SKM-1 (cell line): Measurements from ENCODE around the gene FAM217B.
"Not testable (repeated sequence)": the region's sequence is repeated elsewhere in the genome, so short reads cannot be mapped to it uniquely, and the experiment has no call there.

ENCODE experiments used
- DNase-seq: peaks from one replicate; lab custom pipeline; 2025; ENCODE audit not compliant: unreplicated experiment; lab: John Stamatoyannopoulos, UW

FAM217B gene

DNA sequence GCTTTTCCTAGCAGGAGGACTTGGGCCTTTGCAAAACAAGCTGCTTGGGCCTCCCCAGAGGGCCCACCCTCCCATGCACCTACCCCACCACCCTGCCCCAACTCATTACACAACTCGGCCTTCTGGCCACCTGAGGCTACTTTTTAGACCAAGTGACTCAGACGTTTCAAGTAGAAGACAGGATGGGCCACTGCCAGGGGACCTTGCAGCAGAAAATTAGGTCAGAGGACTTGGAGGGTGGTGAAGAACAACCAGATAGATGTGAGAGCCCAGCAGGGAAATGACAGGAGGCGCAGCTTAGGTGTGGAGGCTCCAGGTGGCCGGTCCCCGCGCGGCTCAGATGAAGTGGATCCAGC is 1.5 kb upstream of the FAM217B start:
- DNase-seq = no peak

DNA sequence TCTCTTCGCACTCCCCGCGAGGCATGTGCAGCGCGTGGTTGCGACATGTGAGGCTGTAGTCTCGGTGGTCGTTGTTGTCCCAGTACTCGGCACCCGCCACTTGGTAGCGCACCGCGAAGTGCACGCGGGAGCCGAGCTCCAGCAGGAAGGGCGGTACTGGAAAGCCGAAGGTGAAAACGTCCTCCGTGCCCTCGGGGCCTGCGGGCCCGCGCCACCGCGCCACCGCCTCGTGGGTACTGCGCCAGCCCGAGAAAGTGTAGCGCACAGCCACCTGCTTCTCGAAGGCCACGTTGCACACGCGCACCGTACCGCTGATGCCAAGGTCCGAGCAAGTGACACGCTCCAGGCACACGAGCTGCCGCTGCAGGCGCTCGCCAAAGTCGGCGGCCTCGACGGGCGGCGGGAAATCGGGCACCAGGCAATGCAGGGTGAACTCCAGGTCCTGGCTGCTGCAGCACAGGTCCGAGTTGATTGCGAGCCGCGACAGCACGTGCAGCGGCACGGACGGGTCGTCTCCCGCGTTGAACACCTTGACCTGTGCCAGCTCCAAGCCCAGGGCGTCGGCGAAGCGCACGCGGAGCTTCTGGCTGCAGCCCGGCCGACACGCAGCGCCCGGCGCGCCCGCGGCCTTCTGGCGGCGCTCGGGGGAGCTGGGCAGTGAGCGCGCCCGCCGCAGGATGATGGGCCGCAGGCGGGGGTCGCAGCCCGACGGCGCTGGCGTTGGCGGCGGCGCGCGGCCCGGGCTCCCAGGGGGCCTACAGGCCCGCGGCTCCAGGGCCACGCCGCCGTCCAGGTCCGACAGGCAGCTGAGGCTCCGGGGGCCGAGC is 924 bp upstream of the FAM217B start:
- DNase-seq = no peak

DNA sequence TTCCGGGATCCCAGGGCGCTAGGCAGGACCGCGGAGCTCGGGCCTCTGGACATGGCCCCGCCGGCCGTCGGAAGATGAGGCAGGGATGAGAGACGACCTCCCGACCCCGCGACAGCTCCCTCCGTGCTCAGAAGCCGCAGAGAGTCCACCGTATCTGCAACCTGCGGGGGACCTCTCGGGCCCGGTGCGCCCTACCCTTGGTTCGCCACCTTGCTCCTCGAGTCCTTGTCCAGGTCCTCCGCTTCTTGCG is 385 bp upstream of the FAM217B start:
- DNase-seq = no peak

DNA sequence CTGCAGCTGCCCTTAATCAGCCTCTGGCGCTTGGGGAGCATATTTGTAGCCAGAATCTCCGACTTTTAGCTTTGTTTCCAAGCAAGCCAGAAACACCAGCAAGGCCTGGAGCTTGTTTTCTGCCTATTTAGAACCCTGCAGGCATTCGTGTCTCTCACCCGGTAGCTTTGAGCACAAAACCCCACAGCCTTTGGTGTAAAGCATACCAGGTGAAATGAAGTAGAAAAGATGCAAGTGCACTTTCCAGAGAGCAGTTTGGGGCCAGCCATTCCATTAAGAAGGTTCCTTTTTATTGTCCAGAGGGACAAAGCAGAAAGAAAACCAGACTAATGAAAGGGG is 736 bp downstream of the FAM217B start:
- no peak for DNase-seq

DNA sequence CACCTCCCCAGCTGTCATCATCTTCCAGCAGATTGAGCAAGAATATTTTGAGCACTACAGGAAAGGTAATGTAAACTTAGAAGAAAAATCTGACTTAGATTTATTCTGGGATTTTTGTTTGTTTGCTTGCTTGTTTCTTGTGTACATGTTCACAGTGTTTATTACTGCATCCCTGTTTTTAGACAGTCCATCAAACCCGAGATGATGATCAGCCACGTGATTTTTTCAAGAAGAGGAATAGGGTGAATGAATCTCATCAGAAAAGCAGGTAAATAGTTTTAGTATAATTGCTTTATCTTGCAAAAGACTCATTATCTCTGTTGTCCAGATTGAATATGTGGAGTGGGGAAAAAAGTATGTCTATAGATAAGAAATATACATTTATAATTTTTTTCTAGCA is 2.1 kb downstream of the FAM217B start:
- DNase-seq = no peak

DNA sequence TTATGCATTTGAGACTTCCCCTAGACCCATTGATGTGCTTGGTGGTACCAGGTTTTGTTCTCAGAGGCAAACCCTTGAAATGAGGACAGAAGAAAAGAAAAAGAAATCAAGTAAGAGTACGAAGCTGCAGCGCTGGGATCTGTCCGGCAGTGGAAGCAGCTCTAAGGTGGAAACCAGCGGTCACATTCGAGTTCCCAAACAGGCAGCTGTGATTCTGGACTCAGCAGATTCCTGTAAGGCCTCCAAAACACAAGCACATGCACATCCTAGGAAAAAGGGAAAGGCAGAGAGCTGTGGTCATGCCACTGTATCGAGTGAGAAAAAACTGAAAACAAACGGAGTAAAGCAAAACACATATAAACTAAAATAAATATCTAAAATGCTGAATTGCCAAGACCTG is 4.5 kb downstream of the FAM217B start:
- DNase-seq = no peak

DNA sequence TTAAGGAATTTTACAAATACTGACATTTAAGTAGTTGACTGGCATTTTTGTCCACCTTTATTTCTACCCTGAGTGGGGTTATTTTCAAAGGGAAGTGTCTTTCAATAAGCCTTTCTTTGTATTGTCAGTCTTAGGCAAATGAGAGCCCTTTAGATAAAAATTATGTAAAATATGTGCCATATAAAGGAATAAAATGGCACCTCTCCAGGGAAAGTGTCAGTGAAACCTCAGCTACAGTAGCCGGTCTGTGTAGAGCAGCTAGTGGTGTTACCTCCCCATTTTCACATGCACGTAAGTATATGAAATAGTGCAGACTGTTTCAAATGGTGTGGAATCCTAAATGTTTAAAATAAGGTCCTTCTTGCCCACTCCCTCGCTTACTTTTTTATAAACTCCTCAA is 5.0 kb downstream of the FAM217B start:
- no peak for DNase-seq

DNA sequence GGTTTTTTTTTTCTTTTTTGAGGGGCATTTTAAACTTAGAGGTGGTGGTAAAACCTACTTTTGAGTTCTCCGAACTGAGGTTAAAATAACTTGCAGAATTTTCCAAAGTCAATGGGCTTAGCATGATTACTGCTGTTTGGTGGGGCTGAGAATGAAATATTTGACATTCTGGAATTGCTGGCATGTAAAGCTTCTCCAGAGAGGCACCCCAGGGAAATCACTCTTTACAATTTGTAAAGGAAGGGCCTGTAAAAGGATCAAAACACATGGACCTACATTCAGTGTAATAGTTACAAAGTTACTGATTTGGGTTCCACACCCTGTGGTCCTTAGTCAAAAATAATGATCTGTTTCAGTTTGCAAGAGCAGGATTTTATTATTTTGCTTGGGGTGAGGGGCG is 5.5 kb downstream of the FAM217B start:
- no peak for DNase-seq

DNA sequence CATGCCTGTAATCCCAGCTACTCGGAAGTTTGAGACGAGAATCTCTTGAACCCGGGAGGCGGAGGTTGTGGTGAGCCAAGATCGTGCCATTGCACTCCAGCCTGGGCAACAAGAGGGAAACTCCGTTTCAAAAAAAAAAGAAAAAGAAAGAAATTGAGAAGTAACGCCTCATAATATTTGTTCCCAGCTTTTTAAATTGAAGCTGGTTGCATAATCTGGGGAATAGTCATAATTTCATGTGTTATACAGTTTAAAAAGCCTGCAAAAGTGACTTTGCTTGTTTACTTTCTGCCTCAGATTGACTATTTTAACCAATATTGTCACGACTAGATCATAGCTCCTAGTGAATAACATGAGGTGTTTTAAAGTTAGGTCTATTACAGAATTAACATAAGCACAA is 7.2 kb downstream of the FAM217B start:
- no peak for DNase-seq

DNA sequence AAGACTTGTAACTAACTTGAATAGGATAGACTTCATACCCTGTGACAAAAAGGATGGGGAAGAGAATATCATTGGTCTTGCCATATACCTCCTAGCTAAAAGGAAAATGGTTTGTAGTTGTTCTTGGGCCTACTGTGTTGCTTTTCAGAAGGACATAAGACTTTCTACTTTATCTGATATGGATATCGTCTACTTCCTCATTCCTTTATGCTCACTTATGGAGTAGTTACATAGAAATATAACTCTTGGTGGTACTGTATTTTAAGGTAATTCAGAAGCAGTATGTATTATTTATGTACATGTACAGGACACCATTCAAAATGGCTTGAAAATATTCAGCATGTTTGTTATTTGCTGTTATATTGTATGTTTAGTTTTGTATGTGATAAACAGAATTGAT is 8.0 kb downstream of the FAM217B start:
- no peak for DNase-seq

DNA sequence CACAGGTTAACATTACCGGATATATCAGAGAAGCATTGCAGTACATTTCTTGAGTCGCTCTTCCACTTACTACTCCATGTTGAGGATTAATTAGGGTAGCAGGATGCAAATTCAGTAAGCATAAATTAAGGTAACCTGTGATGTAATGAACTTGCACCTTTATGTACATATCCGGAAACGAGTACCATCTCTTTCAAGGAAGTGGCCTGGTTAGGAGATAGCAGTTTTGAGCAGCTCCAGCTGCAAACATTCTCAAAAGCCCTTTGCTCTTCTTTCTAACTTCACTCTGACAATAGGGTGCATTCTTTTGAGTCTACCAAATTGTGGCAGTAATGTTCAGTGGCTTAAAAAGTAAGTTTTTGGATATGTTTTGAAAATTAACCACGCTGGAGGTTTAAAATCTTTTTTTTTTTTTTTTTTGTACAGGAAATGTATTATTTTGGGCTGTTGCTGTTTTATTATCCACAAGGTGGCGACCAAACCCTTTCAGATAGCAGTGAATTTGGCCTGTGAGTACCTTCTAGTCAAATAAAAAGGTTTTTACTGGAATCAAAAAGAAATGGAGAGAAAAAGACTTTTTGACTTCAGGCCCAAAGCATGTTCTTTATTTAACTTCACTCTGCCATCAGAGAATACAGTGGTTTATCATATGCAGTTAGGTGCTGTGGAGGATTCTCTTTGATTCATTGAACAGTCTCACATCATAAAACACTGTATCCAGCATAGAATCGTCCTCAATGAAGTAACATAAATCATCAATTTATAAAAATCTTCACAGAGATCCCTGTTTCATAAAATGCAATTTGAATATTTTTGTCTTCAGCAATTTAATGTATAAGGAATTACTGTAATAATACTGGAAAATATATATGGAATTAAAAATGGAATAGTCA is 8.9 kb downstream of the FAM217B start:
- no peak for DNase-seq

DNA sequence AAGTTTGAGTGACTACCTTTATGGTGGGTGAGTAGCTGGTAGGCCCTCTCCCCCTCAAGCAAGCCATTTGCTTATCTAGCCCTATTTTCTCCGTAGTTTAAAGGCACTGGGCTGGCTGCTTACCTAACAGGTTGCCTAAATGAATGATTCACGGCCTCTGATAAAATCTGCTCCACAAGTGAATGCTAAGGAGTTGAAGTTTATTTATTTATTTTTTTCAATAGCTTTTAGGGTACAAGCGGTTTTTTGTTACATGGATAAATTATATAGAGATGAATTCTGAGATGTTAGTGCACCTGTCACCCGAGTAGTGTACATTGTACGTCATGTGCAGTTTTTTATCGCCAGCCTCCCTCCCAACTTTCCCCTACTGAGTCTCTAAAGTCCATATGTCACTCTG is 9.7 kb downstream of the FAM217B start:
- no peak for DNase-seq

DNA sequence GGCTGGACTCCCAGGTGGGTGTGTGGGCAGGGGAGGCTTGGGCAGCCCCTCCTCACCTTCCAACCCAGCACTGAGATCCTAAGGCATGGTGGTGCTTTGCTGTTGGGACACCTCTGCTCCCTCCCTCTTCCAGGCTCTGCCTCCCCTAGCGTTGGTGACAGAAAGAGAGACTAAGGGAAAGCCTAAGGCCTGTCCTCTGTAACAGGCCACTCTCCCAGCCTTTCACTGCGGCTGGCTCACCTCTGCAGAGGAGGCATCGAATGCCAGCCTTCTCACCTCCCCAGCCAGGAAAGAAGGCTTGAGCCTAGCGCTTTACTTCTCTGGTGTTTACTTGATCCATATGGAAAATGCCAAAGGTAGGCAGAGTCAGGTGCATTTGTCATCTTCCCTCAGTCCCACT is 14.5 kb downstream of the FAM217B start:
- no peak for DNase-seq

DNA sequence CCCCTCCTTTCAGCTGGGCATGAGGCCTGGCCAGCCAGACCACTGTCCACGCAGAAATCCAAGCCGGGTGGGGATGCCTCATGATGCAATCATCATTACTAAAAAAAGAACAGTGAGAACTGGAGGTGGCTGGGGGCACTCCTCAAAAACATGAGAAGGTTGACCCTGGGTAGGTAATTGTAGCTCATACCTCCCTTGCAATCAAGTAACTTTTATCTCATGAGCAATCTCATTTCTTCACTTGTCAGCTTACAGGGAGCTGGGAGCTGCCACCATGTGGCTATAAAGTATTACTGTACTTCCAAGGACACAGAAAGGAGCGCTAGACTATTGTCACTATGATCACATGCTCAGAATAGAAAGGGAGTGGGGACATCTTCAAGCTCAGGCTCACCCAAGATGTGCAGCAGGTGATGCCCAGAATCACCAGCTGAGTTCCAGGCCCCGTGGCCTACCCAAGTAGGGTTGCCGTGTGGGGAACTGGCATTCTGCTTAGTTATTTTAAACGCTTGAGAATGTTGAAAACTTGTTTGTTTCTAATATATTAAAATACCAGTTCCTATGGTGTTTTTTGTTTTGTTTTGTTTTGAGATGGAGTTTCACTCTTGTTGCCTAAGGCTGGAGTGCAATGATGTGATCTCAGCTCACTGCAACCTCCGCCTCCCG is 15.1 kb downstream of the FAM217B start:
- DNase-seq = peak; percentile 8

DNA sequence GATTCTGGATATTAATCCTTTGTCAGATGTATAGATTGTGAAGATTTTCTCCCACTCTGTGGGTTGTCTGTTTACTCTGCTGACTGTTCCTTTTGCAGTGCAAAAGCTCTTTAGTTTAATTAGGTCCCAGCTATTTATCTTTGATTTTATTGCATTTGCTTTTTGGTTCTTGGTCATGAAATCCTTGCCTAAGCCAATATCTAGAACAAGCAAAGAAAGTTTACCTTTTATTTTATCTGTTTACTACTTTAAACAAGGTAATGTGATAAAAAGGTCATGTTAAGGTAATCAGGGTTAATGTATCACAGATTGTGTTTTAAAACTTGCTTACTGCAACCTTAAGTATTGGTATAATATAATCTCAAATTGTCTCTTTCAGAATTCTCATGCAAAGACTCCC is 17.4 kb downstream of the FAM217B start:
- DNase-seq = not testable (repeated sequence)

DNA sequence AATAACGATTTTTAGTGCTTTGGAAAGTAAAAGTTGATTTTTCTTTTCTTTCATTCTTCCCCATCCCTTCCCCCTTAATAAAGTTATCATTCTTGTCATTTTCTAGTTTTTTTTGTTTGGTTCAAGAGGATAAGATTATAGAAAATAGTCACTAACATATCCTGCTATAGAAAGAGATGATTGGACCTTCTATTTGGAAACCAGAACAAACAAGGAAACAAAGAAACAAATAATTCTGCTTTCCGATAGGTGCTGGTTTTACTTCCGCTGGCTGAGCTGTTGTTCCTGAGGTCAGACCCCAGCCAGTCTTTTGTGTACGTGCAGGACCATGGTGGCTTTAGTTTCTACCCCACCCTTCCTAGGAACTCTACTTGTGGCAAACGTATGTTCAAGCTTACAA is 17.9 kb downstream of the FAM217B start, which contains the start of gene CDH26:
TSS of gene CDH26 (plus strand) at position 301 of the 400 bp plus-strand sequence. CDS start 304 bp downstream, outside the sequence.
- DNase-seq = no peak

DNA sequence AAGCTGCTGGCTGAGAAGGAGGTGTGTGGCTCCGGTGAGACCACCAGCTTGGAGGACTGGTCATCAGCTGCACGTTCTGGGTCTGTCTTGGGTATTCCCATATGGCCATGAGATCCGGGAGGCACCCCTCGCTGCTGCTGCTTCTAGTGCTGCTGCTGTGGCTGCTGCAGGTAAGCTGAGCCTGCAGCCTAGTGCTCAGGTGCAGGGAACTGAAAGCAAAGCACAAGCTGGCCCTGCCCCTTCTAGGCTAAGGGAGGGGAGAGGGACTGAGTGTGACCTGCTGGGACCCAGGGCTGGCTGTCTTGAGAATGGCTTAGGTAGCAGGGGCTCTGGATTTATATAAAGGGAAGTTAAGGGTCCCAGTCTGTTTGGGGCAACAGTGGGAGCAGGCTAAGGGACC is 18.4 kb downstream of the FAM217B start:
- no peak for DNase-seq

DNA sequence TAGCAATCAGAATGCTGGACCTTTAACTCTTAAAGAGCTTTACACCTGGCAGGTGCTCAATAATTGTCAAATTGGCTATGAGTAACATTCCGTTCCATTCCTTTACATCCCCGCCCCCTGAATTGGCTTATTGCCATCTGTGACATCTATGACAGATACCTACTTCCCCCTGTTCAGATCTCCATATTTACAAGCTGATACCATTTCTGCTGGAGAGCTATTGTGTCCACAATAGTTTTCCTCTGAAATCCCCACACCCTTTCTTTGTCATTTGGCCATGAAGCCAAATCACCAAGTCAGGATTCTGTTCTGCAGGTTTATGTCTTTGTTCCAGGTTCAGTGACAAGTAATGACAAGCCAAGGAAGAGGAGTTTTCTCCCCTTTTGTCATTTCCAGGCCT is 21.2 kb downstream of the FAM217B start:
- DNase-seq = no peak

DNA sequence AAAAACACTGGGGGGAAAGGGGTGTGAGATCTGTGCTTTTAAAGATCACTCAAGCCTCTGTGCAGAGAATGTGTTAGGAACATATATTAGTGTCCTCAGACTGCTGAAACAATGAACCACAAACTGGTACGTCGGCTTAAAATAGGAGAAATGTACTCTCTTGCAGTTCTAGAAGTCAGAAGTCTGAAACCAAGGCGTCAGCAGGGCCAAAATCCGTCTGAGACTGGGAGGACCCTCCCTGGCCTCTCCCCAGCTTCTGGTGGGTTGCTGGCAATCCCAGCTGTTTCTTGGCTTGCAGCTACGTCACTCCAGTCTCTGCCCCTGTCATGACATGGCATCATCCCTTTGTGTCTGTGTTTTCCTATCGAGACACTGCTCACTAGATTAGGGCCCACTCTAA is 22.0 kb downstream of the FAM217B start:
- DNase-seq = no peak

DNA sequence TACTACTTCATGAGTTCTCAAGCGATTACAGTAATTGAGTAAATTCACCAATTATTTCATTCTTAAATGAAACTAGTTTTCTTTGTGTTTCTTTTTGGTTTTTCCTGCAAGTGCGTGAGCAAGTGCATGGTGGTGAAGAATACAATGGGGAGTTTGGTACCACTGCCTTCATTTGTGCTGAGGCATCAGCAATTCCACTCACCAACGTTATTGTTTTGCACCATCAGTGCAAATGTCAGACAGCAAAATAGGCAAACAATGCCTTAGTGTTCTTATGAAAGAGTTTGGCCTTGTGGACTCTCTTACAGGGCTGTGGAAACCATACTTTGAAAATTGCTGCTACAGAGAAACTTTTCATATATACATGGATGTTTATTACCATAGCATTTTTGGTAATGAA is 26.2 kb downstream of the FAM217B start:
- no peak for DNase-seq

DNA sequence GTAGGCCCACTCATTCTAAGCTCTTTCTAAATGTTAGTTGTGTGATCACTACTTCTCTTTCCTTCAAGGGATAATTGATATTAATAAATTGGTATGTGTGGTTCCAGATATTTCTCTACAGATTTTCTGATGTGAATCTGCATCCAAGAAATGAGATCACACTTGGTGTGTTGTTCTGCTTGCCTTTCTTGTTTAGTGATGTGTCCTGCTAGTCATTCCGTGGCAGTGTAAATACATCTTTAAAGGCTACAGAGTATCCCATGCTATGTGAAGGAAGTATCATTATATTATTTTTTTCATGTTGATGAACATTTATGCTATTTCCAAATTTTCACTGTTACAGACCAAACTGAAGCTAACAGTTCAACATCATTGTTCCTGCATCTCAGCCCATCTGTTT is 31.2 kb downstream of the FAM217B start:
- DNase-seq = no peak
